Neural progenitor cell (in vitro differentiated cells): ENCODE measurements around the gene EHD4.

Source experiments
- EZH2phosphoT487 ChIP-seq: fragments of 200-600 bp; sonication (generic); IDR thresholded peaks from 2 replicates; pipeline ENCODE4 v1.6.1; 2017; ENCODE audit warnings: antibody characterized with exemption
- TF ChIP-seq, protein P1 (sequence below): fragments of 200-600 bp; sonication (generic); IDR thresholded peaks from 2 replicates; pipeline ENCODE4 v1.5.1; 2017; ENCODE audit warnings: antibody characterized with exemption, mild to moderate bottlenecking

GRCh38 chr15:41879321-41879845 is 93.0 kb downstream of the EHD4 start:
- TF ChIP-seq, protein P1, sequence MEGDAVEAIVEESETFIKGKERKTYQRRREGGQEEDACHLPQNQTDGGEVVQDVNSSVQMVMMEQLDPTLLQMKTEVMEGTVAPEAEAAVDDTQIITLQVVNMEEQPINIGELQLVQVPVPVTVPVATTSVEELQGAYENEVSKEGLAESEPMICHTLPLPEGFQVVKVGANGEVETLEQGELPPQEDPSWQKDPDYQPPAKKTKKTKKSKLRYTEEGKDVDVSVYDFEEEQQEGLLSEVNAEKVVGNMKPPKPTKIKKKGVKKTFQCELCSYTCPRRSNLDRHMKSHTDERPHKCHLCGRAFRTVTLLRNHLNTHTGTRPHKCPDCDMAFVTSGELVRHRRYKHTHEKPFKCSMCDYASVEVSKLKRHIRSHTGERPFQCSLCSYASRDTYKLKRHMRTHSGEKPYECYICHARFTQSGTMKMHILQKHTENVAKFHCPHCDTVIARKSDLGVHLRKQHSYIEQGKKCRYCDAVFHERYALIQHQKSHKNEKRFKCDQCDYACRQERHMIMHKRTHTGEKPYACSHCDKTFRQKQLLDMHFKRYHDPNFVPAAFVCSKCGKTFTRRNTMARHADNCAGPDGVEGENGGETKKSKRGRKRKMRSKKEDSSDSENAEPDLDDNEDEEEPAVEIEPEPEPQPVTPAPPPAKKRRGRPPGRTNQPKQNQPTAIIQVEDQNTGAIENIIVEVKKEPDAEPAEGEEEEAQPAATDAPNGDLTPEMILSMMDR, result no peak
- no peak for TF ChIP-seq EZH2phosphoT487
